Stimulated activated CD8-positive, alpha-beta memory T cell treated with anti-CD3 and anti-CD28 coated beads, Interleukin-4, amount 100 ng/mL, for 1 hour (primary cell): ENCODE results near the gene GALNT9.
"Not testable (repeated sequence)": the region's sequence is repeated elsewhere in the genome, so short reads cannot be mapped to it uniquely, and the experiment has no call there.

Experiments
- DNase-seq, 2 donors: peaks; one replicate each; pipeline ENCODE4 v3.0.0-alpha.2; 2020; ENCODE audit warnings: low read depth in 2 of 2, low spot score in 1 of 2

GALNT9 gene

GRCh38 chr12:132253698-132254480, 75.5 kb downstream of the GALNT9 start:
- DNase-seq, result no peak

GRCh38 chr12:132252981-132253380, 76.4 kb downstream of the GALNT9 start:
- DNase-seq, result not testable (repeated sequence)

- no peak for DNase-seq
These were observed 77.5 kb downstream of the GALNT9 start for GRCh38 chr12:132251741-132252490.

- no peak for DNase-seq
These were observed 78.1 kb downstream of the GALNT9 start for GRCh38 chr12:132251310-132251709.

GRCh38 chr12:132250707-132251106, 78.7 kb downstream of the GALNT9 start:
- no peak for DNase-seq

- no peak for DNase-seq
These were observed 79.5 kb downstream of the GALNT9 start for GRCh38 chr12:132249689-132250478.

GRCh38 chr12:132248453-132249167, 80.8 kb downstream of the GALNT9 start:
- no peak for DNase-seq

- DNase-seq, result no peak
These were observed 81.5 kb downstream of the GALNT9 start for GRCh38 chr12:132247718-132248452.

GRCh38 chr12:132246997-132247717, 82.2 kb downstream of the GALNT9 start:
- DNase-seq, result no peak

- no peak for DNase-seq
These were observed 83.8 kb downstream of the GALNT9 start for GRCh38 chr12:132245521-132246101.

GRCh38 chr12:132244724-132245295, 84.6 kb downstream of the GALNT9 start:
- DNase-seq, result no peak

GRCh38 chr12:132243596-132244310, 85.6 kb downstream of the GALNT9 start:
- no peak for DNase-seq

GRCh38 chr12:132243171-132243570, 86.2 kb downstream of the GALNT9 start:
- not testable (repeated sequence) for DNase-seq

GRCh38 chr12:132240669-132241007, 88.8 kb downstream of the GALNT9 start:
- not testable (repeated sequence) for DNase-seq

- no peak for DNase-seq
These were observed 89.4 kb downstream of the GALNT9 start for GRCh38 chr12:132239796-132240668.

GRCh38 chr12:132239392-132239791, 90.0 kb downstream of the GALNT9 start:
- no peak for DNase-seq

GRCh38 chr12:132238884-132239283, 90.5 kb downstream of the GALNT9 start:
- DNase-seq, result no peak
